Fibroblast of lung (primary cell): Measurements from ENCODE around the gene FNDC5. TPM values are rescaled to one million over a fixed set of nuclear protein-coding genes. Genes with fewer than 3 reads are reported as not detected.

Source experiments
- DNase-seq, 2 donors: peaks; one replicate each; pipeline versions ENCODE4 v3.0.0 to v3.0.0-alpha.2; 2010; ENCODE audit warnings: low read depth in 2 of 2
- H2AFZ ChIP-seq: 2 replicates; pipeline ENCODE4 v1.5.1; 2012; ENCODE audit warnings: low read length, control low read depth, inconsistent platforms
- H3K27ac ChIP-seq: 2 replicates; pipeline ENCODE4 v1.5.1; 2011; ENCODE audit warnings: low read length, control low read depth; ENCODE audit not compliant: insufficient read depth
- H3K27me3 ChIP-seq: 2 replicates; pipeline ENCODE4 v1.5.1; 2011; ENCODE audit warnings: mild to moderate bottlenecking, low read length; ENCODE audit not compliant: control insufficient read depth, insufficient read depth
- H3K36me3 ChIP-seq: 2 replicates; pipeline ENCODE4 v1.5.1; 2011; ENCODE audit warnings: low read length; ENCODE audit not compliant: control insufficient read depth, insufficient read depth
- H3K4me1 ChIP-seq: 2 replicates; pipeline ENCODE4 v1.5.1; 2011; ENCODE audit warnings: low read length; ENCODE audit not compliant: control insufficient read depth, insufficient read depth; ENCODE audit errors: extremely low read depth
- H3K4me2 ChIP-seq: 2 replicates; pipeline ENCODE4 v1.5.1; 2011; ENCODE audit warnings: low read length, control low read depth; ENCODE audit not compliant: insufficient read depth; ENCODE audit errors: extremely low read depth
- H3K4me3 ChIP-seq, 4 experiments: fragments of 200-600 bp in 1 of 4; sonication (generic) in 1 of 4; replicated peaks in 1 of 4; 2 replicates each; pipeline ENCODE4 v1.5.1; 2011 to 2016; ENCODE audit warnings: low read length in 4 of 4, low read depth in 3 of 4, mild to moderate bottlenecking in 3 of 4, control low read depth in 2 of 4, inconsistent platforms in 1 of 4, mixed read lengths in 1 of 4; ENCODE audit not compliant: insufficient read depth in 1 of 4; ENCODE audit errors: control extremely low read depth in 1 of 4
- H3K79me2 ChIP-seq: 2 replicates; pipeline ENCODE4 v1.5.1; 2012; ENCODE audit warnings: mild to moderate bottlenecking, low read length, inconsistent platforms; ENCODE audit not compliant: control insufficient read depth, insufficient read depth
- H3K9ac ChIP-seq: 2 replicates; pipeline ENCODE4 v1.5.1; 2011; ENCODE audit warnings: mild to moderate bottlenecking, low read length, control low read depth; ENCODE audit not compliant: insufficient read depth
- H3K9me3 ChIP-seq: 2 replicates; pipeline ENCODE4 v1.5.1; 2012; ENCODE audit warnings: low read depth, low read length; ENCODE audit not compliant: control insufficient read depth, insufficient read depth
- H4K20me1 ChIP-seq: 2 replicates; pipeline ENCODE4 v1.5.1; 2011; ENCODE audit warnings: low read length; ENCODE audit not compliant: control insufficient read depth, insufficient read depth; ENCODE audit errors: extremely low read depth
- CTCF ChIP-seq, 2 donors: IDR thresholded peaks in 1 of 2; conservative IDR thresholded peaks in 1 of 2; 1 replicate in 1 of 2; 2 replicates in 1 of 2; pipeline ENCODE4 v1.5.1; 2011 to 2012; ENCODE audit warnings: low read length in 2 of 2, control low read depth in 1 of 2, inconsistent platforms in 1 of 2, low read depth in 1 of 2, mild to moderate bottlenecking in 1 of 2
- EZH2 ChIP-seq: IDR thresholded peaks from 2 replicates; pipeline ENCODE4 v1.5.1; 2012; ENCODE audit warnings: low read length, control low read depth, mild to moderate bottlenecking; ENCODE audit errors: missing control alignments
- polyA plus RNA-seq, 2 donors: library from polyadenylated mRNA; depleted of rRNA in 1 of 2; stranded (reverse) in 1 of 2; unstranded in 1 of 2; fragments of >200 nt; gene quantifications; 2 replicates each; pipeline ENCODE4 v1.2.1, GENCODE V29; 2011 to 2012; ENCODE audit warnings: missing spikeins in 1 of 2
- total RNA-seq: library from RNA; depleted of rRNA; stranded (reverse); fragments of >200 nt; gene quantifications from 2 replicates; pipeline ENCODE4 v1.2.1, GENCODE V29; 2014

Gene FNDC5
- total and polyA plus RNA-seq, 2 donors (not counting 1 experiment from before 2014, with no cell fraction given) = 0.33 to 1.6 TPM

DNA sequence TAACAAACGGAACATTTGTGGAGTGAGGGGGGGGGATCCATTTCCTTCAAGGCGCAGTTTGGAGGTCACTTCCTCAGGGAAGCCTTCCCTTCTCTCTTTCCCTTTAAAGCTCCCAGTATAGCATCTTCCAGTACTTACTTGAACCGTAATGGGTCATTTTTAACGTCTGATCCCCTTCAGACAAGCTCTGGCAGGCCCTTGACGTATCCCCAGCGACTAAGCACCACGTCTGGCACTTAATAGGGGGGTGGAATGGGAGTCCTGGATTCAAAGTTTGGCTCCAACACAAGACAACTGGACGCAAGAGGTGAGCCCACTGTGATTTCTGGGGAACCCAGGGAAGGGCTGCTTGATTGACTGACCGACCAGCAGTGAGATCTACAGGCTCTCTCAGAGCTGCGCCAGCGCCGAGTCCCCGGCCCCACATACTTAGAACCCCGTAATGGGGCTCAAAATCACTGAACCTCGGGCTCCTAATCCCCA, 54.0 kb downstream of the FNDC5 start:
- peak overlapping the region; percentile 90 for H3K27ac ChIP-seq
- no peak for TF ChIP-seq EZH2
- no peak for TF ChIP-seq CTCF (conservative IDR thresholded peaks at IDR 0.05 in 1 of 2, IDR thresholded peaks at IDR 0.05 in 1 of 2; ENCODE audit: low read depth in 1 of 2, low read length in 2 of 2)
- H3K4me1 ChIP-seq = peaks cover 5% of the 10 kb centered on the region
- peaks cover 84% of the 10 kb centered on the region for H3K79me2 ChIP-seq
- no peaks in the 10 kb centered on the region for H3K36me3 ChIP-seq
- no peak overlapping the region for H2AFZ ChIP-seq
- H3K4me3 ChIP-seq = peak overlapping the region; percentile 65 to 100 (median 90)
- no peaks in the 10 kb centered on the region for H4K20me1 ChIP-seq
- H3K4me2 ChIP-seq = peak overlapping the region; percentile 89
- DNase-seq = peak; percentile 44
- H3K27me3 ChIP-seq = no peaks in the 10 kb centered on the region
- peak overlapping the region; percentile 78 for H3K9ac ChIP-seq
- H3K9me3 ChIP-seq = no peaks in the 10 kb centered on the region

- H3K36me3 ChIP-seq = peaks cover 6% of the 10 kb centered on the region
- no peaks in the 10 kb centered on the region for H4K20me1 ChIP-seq
- H3K27me3 ChIP-seq = no peaks in the 10 kb centered on the region
- DNase-seq = peak; percentile 62 to 63
- no peak overlapping the region for H3K9ac ChIP-seq
- TF ChIP-seq EZH2 (no peak), CTCF (conservative IDR thresholded peaks at IDR 0.05 in 1 of 2, IDR thresholded peaks at IDR 0.05 in 1 of 2; ENCODE audit: low read depth in 1 of 2, low read length in 2 of 2) (no peak)
- no peaks in the 10 kb centered on the region for H3K9me3 ChIP-seq
- no peak overlapping the region for H3K27ac ChIP-seq
- H2AFZ ChIP-seq = no peak overlapping the region
- peaks cover 73% of the 10 kb centered on the region for H3K79me2 ChIP-seq
- H3K4me2 ChIP-seq = no peak overlapping the region
- peaks cover 5% of the 10 kb centered on the region for H3K4me1 ChIP-seq
- H3K4me3 ChIP-seq = peak overlapping the region in 1 of 4 experiments; percentile 18
Measured at GRCh38 chr1:32813941-32814739, 56.6 kb downstream of the FNDC5 start.

Other genes starting within 250 kb of the FNDC5 start
- gene ZBTB8OS, start 220.4 kb downstream of the FNDC5 start, total RNA-seq = 37.8 and 38.0 TPM in 2 replicates
- 72.6 and 92.3 TPM in 2 replicates for gene ZBTB8OS, start 220.4 kb downstream of the FNDC5 start, polyA plus RNA-seq
- gene RBBP4, start 219.7 kb downstream of the FNDC5 start, total RNA-seq = 92.5 and 95.0 TPM in 2 replicates
- gene RBBP4, start 219.7 kb downstream of the FNDC5 start, polyA plus RNA-seq = 169 TPM in 2 replicates
- 43.7 and 58.1 TPM in 2 replicates for gene SYNC, start 168.1 kb downstream of the FNDC5 start, total RNA-seq
- 31.5 and 50.9 TPM in 2 replicates for gene SYNC, start 168.1 kb downstream of the FNDC5 start, polyA plus RNA-seq
- 217 and 295 TPM in 2 replicates for gene YARS1, start 53.6 kb downstream of the FNDC5 start, total RNA-seq
- 85.8 and 94.4 TPM in 2 replicates for gene YARS1, start 53.6 kb downstream of the FNDC5 start, polyA plus RNA-seq
- 26.7 and 36.3 TPM in 2 replicates for gene S100PBP, start 53.3 kb downstream of the FNDC5 start, total RNA-seq
- 30.7 and 41.8 TPM in 2 replicates for gene S100PBP, start 53.3 kb downstream of the FNDC5 start, polyA plus RNA-seq
- 0.33 TPM in 1 of 2 replicates, not detected in the other for gene HPCA, start 15.6 kb upstream of the FNDC5 start, total RNA-seq
- gene HPCA, start 15.6 kb upstream of the FNDC5 start, polyA plus RNA-seq = 0.06 TPM in 1 of 2 replicates, not detected in the other
- 57.5 and 69.9 TPM in 2 replicates for gene TMEM54, start 30.5 kb upstream of the FNDC5 start, total RNA-seq
- gene TMEM54, start 30.5 kb upstream of the FNDC5 start, polyA plus RNA-seq = 24.2 and 38.1 TPM in 2 replicates
- gene RNF19B, start 93.9 kb upstream of the FNDC5 start, total RNA-seq = 12.3 and 15.4 TPM in 2 replicates
- gene RNF19B, start 93.9 kb upstream of the FNDC5 start, polyA plus RNA-seq = 10.1 and 11.3 TPM in 2 replicates
- gene AK2, start 166.0 kb upstream of the FNDC5 start, total RNA-seq = 59.3 and 62.6 TPM in 2 replicates
- gene AK2, start 166.0 kb upstream of the FNDC5 start, polyA plus RNA-seq = 141 and 155 TPM in 2 replicates
- 4.4 and 9.1 TPM in 2 replicates for gene AZIN2, start 210.2 kb upstream of the FNDC5 start, total RNA-seq
- gene AZIN2, start 210.2 kb upstream of the FNDC5 start, polyA plus RNA-seq = 2.1 and 3.2 TPM in 2 replicates